Upper lobe of right lung (tissue), 1 donor: Measurements from ENCODE around the gene NCEH1. TPM values are rescaled to one million over a fixed set of nuclear protein-coding genes. Genes with fewer than 3 reads are reported as not detected.
A peak's percentile ranks its signal among the peaks of the same experiment; 100 is the strongest.

Source experiments
- ATAC-seq: fragments of 200-7000 bp; cut with Tn5 transposase; one replicate; pipeline ENCODE4 v1.9.1; 2020; ENCODE audit warnings: mild to moderate bottlenecking, moderate library complexity
- DNase-seq: peaks from one replicate; pipeline ENCODE4 v3.0.0-alpha.2; 2020
- H3K27ac ChIP-seq: fragments of 200-600 bp; one replicate; pipeline ENCODE4 v1.8.0; 2022
- H3K27me3 ChIP-seq: fragments of 200-600 bp; one replicate; pipeline ENCODE4 v1.8.0; 2022; ENCODE audit warnings: mild to moderate bottlenecking
- H3K36me3 ChIP-seq: fragments of 200-600 bp; one replicate; pipeline ENCODE4 v1.8.0; 2022
- H3K4me1 ChIP-seq: fragments of 200-600 bp; one replicate; pipeline ENCODE4 v1.8.0; 2022
- H3K4me3 ChIP-seq: fragments of 200-600 bp; one replicate; pipeline ENCODE4 v1.8.0; 2022; ENCODE audit warnings: mild to moderate bottlenecking
- H3K9me3 ChIP-seq: fragments of 200-600 bp; one replicate; pipeline ENCODE4 v1.8.0; 2022
- intact Hi-C: fragments of 100-400 bp; cut with DNase I; formaldehyde crosslinking; loops from one replicate; pipeline ENCODE4 v1.11.0; 2022
- total RNA-seq: library from RNA; stranded (reverse); fragmentation: NEBNext Ultra II Directional; extraction: Animal tissue kit (Norgen Biotek cat#: 25700); gene quantifications from one replicate; pipeline ENCODE4 v1.2.1, GENCODE V29; 2021
- TF ChIP-seq, protein P1 (sequence below): fragments of 200-600 bp; IDR thresholded peaks from one replicate; pipeline ENCODE4 v1.8.0; 2022; ENCODE audit warnings: antibody characterized with exemption
- donor health status: DM: no; HTN: yes; CAD: no; lungs with severe emphysema.

The NCEH1 gene
- total RNA-seq, 1 donor from 2014 or later, result 62.1 TPM

DNA sequence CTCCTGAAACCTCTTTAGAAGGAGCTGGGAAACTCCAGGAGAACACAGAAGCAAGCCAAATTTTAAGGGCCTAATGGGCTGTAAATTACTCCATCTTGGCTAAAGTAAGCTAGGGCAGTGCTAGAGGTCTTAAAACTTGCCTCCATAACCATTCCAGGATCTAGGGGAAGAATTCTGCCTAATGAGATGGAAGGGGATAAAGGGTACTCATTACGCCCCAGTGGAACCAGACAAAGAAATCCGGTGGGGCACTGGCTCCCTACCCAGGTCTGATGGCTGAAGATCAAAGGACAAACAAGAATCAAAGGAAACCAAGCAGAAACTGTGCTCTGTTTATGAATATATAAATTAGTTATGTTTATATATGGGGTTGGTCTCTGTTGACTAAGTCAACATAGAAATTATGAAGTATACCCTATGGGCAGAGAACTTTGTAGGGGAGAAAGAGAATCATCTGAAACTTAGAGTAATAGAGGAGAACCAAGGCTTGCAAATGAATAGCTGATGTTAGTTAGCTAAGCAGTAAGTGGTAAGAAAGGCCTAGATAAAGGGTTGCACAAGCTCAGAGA lies 57.8 kb downstream of the NCEH1 start:
- Histone ChIP-seq H3K27me3 (no peaks in the 10 kb centered on the region), H3K36me3 (no peaks in the 10 kb centered on the region), H3K27ac (no peak overlapping the region), H3K4me1 (peaks cover 14% of the 10 kb centered on the region), H3K9me3 (no peaks in the 10 kb centered on the region), H3K4me3 (no peak overlapping the region)
- DNase-seq, result no peak
- no peak for ATAC-seq
- TF ChIP-seq, protein P1, sequence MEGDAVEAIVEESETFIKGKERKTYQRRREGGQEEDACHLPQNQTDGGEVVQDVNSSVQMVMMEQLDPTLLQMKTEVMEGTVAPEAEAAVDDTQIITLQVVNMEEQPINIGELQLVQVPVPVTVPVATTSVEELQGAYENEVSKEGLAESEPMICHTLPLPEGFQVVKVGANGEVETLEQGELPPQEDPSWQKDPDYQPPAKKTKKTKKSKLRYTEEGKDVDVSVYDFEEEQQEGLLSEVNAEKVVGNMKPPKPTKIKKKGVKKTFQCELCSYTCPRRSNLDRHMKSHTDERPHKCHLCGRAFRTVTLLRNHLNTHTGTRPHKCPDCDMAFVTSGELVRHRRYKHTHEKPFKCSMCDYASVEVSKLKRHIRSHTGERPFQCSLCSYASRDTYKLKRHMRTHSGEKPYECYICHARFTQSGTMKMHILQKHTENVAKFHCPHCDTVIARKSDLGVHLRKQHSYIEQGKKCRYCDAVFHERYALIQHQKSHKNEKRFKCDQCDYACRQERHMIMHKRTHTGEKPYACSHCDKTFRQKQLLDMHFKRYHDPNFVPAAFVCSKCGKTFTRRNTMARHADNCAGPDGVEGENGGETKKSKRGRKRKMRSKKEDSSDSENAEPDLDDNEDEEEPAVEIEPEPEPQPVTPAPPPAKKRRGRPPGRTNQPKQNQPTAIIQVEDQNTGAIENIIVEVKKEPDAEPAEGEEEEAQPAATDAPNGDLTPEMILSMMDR, result no peak
- intact Hi-C loops, result no loop called here

- DNase-seq, result no peak
- H3K36me3 ChIP-seq, result no peaks in the 10 kb centered on the region
- peaks cover 16% of the 10 kb centered on the region for H3K4me1 ChIP-seq
- H3K27ac ChIP-seq, result no peak overlapping the region
- TF ChIP-seq, protein P1, result no peak
- no peak for ATAC-seq
- H3K9me3 ChIP-seq, result no peaks in the 10 kb centered on the region
- H3K4me3 ChIP-seq, result no peak overlapping the region
- no peaks in the 10 kb centered on the region for H3K27me3 ChIP-seq
- intact Hi-C loops, result no loop called here
Measured at GRCh38 chr3:172651936-172652625, 58.8 kb downstream of the NCEH1 start.

- Histone ChIP-seq H3K9me3 (no peaks in the 10 kb centered on the region), H3K4me3 (no peak overlapping the region), H3K27ac (no peak overlapping the region), H3K4me1 (peaks cover 16% of the 10 kb centered on the region), H3K27me3 (no peaks in the 10 kb centered on the region), H3K36me3 (no peaks in the 10 kb centered on the region)
- ATAC-seq (no peak), DNase-seq (no peak)
- TF ChIP-seq, protein P1, result no peak
- intact Hi-C loops, result no loop called here
Measured at GRCh38 chr3:172649987-172650386, 60.9 kb downstream of the NCEH1 start.

DNA sequence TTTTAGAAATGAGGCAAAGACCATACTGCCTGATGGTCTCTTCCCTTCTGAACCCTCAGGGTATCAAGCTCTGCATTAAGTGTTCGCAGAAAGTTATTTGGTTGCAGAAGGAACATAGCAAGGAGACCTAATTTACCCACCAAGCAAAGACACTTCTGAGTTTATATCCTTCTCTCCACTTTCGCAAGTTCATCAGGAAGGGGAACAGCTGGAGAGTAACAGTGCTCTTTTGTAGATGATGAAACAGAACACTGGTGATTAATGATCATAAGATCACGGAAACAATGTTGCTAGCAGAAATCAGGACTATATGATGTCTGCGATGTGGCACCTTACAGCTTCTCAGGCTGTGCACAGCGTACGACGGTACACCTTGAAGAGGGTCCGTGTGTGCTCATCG lies 62.1 kb downstream of the NCEH1 start:
- ATAC-seq (peak; percentile 83), DNase-seq (no peak)
- no peaks in the 10 kb centered on the region for H3K27me3 ChIP-seq
- peak overlapping the region; percentile 25 for H3K27ac ChIP-seq
- peaks cover 16% of the 10 kb centered on the region for H3K4me1 ChIP-seq
- intact Hi-C loops, result no loop called here
- H3K4me3 ChIP-seq, result no peak overlapping the region
- peaks cover 4% of the 10 kb centered on the region for H3K36me3 ChIP-seq
- H3K9me3 ChIP-seq, result no peaks in the 10 kb centered on the region
- TF ChIP-seq, protein P1, result no peak

GRCh38 chr3:172647823-172648222 lies 63.0 kb downstream of the NCEH1 start:
- Histone ChIP-seq H3K4me1 (peaks cover 16% of the 10 kb centered on the region), H3K9me3 (no peaks in the 10 kb centered on the region), H3K27me3 (no peaks in the 10 kb centered on the region), H3K36me3 (peaks cover 4% of the 10 kb centered on the region), H3K27ac (no peak overlapping the region), H3K4me3 (no peak overlapping the region)
- DNase-seq, result no peak
- intact Hi-C loops, result no loop called here
- TF ChIP-seq, protein P1, result no peak
- peak; percentile 61 for ATAC-seq
